ENCODE measurements around the gene LEF1. TPM values are rescaled to one million over a fixed set of nuclear protein-coding genes. Genes with fewer than 3 reads are reported as not detected.

LEF1 gene
- total RNA-seq, 5 donors from 2014 or later (not counting 1 experiment from before 2014, with no cell fraction given) = 412 to 776 (median 500) TPM

DNA sequence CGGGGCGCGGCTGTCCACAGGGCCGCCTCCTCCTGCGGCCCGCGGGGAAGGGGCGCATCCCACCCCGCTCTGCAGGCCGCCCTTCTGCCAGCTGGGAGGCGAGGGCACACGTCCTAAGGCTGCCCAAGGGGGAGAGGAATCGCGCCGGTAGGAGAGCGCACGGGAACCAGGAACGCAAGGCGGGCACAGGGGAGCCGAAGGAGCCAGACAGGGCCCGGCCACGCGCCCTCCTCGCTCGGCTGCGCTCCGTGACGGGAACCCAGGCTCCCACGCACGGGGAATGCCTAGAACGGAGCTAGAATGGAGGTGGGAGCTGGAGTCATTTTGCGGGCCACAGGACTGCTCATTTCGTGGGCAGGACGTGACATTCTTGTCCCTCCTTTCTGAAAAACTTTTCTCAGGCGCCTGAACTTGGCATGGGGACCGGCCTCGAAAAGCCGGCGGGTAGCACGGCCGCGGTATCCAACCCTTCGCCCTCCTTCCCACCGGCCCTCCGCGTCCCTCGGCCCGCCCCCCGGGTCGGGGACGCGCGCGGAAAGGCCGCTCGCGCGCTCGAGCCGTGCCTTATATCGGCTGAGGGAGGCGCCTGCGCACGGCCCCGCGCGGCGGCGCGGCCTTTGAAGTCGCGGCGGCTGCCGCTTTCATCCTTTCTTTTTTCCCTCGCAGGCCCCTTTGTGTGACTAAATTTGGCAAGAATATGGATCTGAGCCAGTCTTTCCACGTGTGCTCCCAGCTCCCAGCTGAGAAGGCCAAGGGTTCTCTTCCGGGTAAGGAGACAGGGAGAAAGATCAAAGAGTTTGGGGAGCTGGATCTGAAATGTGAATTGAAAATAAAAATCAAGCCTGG lies 4.2 kb upstream of the LEF1 start:
- peak overlapping the region; percentile 85 to 91 for H3K27ac Mint-ChIP-seq
- ATAC-seq (replicated peaks in 1 of 4) = peak; percentile 48 to 52 (median 50)
- CTCF ChIA-PET = interaction anchor here (0.7 to 1.3 kb wide), 5 partner anchors 9 to 399 kb away, joined by 3 to 6 read pairs (median 3); no protein-coding TSS in a partner anchor
- H3K27me3 Mint-ChIP-seq = peaks cover 0 to 23% of the 10 kb centered on the region in 2 donors
- H3K9me3 Mint-ChIP-seq = no peaks in the 10 kb centered on the region
- peak in 33 of 35 experiments; percentile 41 to 81 (median 64) for DNase-seq
- peaks cover 0 to 38% of the 10 kb centered on the region in 2 experiments for H3K27me3 ChIP-seq (replicated peaks in 1 of 2; ENCODE audit: control insufficient read depth in 2 of 2, extremely low read depth in 1 of 2, insufficient read depth in 2 of 2, low read length in 1 of 2)
- POLR2A ChIA-PET = interaction anchor here (0.7 to 1.5 kb wide), 5 partner anchors 10 to 327 kb away, joined by 3 to 6 read pairs (median 3); no protein-coding TSS in a partner anchor
- H3K4me1 Mint-ChIP-seq = peaks cover 44 to 52% (median 50%) of the 10 kb centered on the region in 3 donors
- H3K4me1 ChIP-seq (ENCODE audit: control insufficient read depth in 1 of 2, extremely low read depth in 1 of 2, insufficient read depth in 2 of 2, low read length in 2 of 2) = peaks cover 37 to 48% of the 10 kb centered on the region in 2 experiments
- peak overlapping the region; percentile 85 to 93 for H3K4me3 ChIP-seq (ENCODE audit: control insufficient read depth in 1 of 2, extremely low read depth in 1 of 2, low read length in 1 of 2)
- peaks cover 14% of the 10 kb centered on the region for H3K36me3 Mint-ChIP-seq
- H3K27ac ChIP-seq (ENCODE audit: low read length) = peak overlapping the region; percentile 45
- under 1% methylated on average over 73 of the region's 77 CpGs for whole genome bisulfite sequencing (ENCODE audit: insufficient coverage)
- H3K9me3 ChIP-seq = no peaks in the 10 kb centered on the region
- peaks cover 0 to 6% of the 10 kb centered on the region in 2 donors for H3K36me3 ChIP-seq (ENCODE audit: control insufficient read depth in 2 of 2, extremely low read depth in 1 of 2, insufficient read depth in 1 of 2, low read length in 1 of 2)
- H3K4me3 Mint-ChIP-seq = peak overlapping the region; percentile 86 to 100 (median 90)

DNA sequence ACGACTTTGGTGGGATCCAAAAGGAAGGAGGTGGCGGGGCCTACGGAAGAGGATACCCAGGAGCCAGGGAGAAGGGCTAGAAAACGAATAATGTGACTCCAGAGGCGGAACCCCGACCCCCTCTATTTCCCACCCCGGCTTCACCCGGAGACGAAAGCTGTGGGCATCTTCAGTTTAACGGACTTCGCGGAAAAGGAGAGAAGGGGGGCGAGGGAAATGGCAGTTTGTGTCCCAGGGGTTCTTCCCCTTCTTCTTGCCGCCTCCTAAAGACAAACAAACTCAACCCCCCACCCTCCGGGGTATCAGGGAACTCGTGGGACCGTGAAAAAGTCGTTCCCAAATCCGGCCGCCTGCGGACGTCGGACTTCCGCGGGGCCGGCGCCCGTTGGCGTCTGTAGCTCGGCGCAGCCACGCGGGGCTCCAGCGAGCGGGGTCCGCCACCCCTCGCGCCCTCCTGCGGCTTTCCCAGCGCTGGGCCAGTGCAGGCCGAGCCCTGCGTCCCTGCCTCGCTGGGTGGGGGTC lies 3.6 kb upstream of the LEF1 start:
- H3K27me3 ChIP-seq (replicated peaks in 1 of 2; ENCODE audit: control insufficient read depth in 2 of 2, extremely low read depth in 1 of 2, insufficient read depth in 2 of 2, low read length in 1 of 2) = peaks cover 0 to 40% of the 10 kb centered on the region in 2 experiments
- ATAC-seq (replicated peaks in 1 of 4) (peak; percentile 2 to 19 (median 12)), DNase-seq (peak in 7 of 35 experiments; percentile 3 to 47 (median 29))
- peak overlapping the region; percentile 94 to 100 (median 95) for H3K4me3 Mint-ChIP-seq
- H3K27me3 Mint-ChIP-seq = peaks cover 0 to 27% of the 10 kb centered on the region in 2 donors
- H3K4me1 Mint-ChIP-seq = peaks cover 44 to 52% (median 45%) of the 10 kb centered on the region in 3 donors
- peaks cover 37 to 52% of the 10 kb centered on the region in 2 experiments for H3K4me1 ChIP-seq (ENCODE audit: control insufficient read depth in 1 of 2, extremely low read depth in 1 of 2, insufficient read depth in 2 of 2, low read length in 2 of 2)
- H3K9me3 ChIP-seq = no peaks in the 10 kb centered on the region
- H3K4me3 ChIP-seq (ENCODE audit: control insufficient read depth in 1 of 2, extremely low read depth in 1 of 2, low read length in 1 of 2) = peak overlapping the region; percentile 85 to 93
- WGBS (ENCODE audit: insufficient coverage) = 2% methylated on average over 29 of the region's 43 CpGs
- peaks cover 9% of the 10 kb centered on the region for H3K36me3 Mint-ChIP-seq
- peak overlapping the region; percentile 95 to 97 for H3K27ac Mint-ChIP-seq
- H3K27ac ChIP-seq (ENCODE audit: low read length) = peak overlapping the region; percentile 48
- ChIA-PET POLR2A (interaction anchor here (1.0 to 1.5 kb wide), 3 partner anchors 136 to 328 kb away, joined by 3 to 6 read pairs (median 4); no protein-coding TSS in a partner anchor), CTCF (interaction anchor here (0.6 to 1.3 kb wide), 5 partner anchors 10 to 295 kb away, joined by 3 to 7 read pairs (median 3); no protein-coding TSS in a partner anchor)
- H3K9me3 Mint-ChIP-seq = no peaks in the 10 kb centered on the region
- peaks cover 0 to 3% of the 10 kb centered on the region in 2 donors for H3K36me3 ChIP-seq (ENCODE audit: control insufficient read depth in 2 of 2, extremely low read depth in 1 of 2, insufficient read depth in 1 of 2, low read length in 1 of 2)

DNA sequence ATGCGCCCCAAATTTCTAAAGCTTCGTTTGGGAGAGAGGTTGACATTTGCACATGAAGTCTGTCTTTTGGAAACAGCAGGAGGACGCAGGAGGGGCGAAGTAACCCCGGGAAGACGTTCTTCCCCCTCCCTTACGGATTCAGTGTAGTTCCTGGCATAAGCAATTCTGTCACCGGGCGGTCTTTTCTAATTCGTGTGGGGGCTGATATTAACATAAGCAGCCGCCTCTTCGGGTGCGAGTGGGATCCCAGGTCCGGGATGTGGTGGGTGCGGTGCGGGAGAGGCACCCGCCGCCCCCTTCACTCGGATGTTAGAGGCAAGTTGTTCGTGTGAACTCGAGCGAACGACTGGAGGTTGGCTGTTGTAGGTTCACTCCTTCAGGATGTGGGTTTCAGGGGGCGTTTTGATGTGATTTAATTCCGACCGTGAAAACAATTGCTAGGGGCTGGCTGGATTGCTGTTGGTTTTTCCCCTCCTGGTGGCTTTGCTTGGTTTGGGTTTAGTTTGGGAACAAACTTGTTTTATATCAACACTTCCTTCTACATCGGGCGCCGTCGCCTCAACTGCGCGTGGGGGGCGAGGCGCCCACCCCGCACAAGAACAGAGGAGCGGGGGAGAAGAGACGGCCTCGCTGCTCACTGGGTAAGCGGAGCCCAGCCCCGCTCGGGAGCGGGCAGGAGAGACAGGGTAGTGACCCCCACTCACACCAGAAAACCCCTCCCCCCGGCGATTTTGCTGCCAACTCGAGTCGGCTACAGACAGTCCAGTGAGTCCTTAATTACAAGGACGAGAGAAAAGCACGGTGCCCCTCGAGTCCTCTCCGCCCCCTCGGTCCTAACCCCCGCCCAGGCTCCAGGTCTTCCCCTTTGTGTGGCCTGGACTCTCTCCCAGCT lies 2.9 kb upstream of the LEF1 start:
- H3K9me3 ChIP-seq = no peaks in the 10 kb centered on the region

DNA sequence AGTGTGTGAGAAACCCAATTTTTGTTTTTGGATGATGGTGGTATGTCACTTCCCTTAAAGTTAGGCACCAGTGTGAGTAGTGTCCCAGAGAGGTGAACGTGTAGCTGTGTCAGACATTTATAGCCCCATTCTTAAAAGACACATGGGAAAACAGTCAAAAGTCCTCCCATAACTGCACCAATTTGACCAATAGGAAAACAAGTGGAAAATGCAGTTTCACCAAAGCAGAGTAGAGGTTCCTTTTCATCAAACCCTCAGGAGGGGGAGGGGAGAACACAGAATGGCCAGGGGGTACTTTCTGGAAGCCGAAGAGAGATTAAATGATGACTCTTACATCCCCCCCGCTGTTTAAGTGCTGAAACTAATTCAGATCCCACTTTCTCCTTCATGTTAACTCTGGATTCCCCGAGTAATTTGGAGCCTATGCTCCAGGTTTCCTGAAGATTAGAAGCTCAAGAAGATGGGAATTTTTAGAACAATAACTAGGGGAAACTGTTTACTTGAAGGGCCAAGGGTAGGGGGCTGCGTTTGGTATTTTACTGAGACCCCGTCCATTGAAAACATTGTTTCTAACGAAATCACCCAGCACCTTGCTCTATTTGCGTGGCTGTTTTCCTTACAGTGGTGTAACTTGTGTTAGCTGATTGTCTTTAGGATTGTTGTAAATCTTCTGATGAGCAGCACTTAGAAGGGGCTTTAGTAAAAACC lies 2.1 kb upstream of the LEF1 start:
- no peak for DNase-seq
- Histone ChIP-seq H3K4me3 (ENCODE audit: control insufficient read depth in 1 of 2, extremely low read depth in 1 of 2, low read length in 1 of 2) (peak overlapping the region; percentile 85 to 93), H3K4me1 (ENCODE audit: control insufficient read depth in 1 of 2, extremely low read depth in 1 of 2, insufficient read depth in 2 of 2, low read length in 2 of 2) (peaks cover 32 to 61% of the 10 kb centered on the region in 2 experiments), H3K9me3 (no peaks in the 10 kb centered on the region), H3K27ac (ENCODE audit: low read length) (no peak overlapping the region), H3K36me3 (ENCODE audit: control insufficient read depth in 2 of 2, extremely low read depth in 1 of 2, insufficient read depth in 1 of 2, low read length in 1 of 2) (peaks cover 0 to 3% of the 10 kb centered on the region in 2 donors), H3K27me3 (replicated peaks in 1 of 2; ENCODE audit: control insufficient read depth in 2 of 2, extremely low read depth in 1 of 2, insufficient read depth in 2 of 2, low read length in 1 of 2) (peaks cover 0 to 53% of the 10 kb centered on the region in 2 experiments)
- Mint-ChIP-seq H3K4me3 (peak overlapping the region; percentile 94 to 100 (median 95)), H3K36me3 (peaks cover 2% of the 10 kb centered on the region), H3K9me3 (no peaks in the 10 kb centered on the region), H3K27me3 (peaks cover 0 to 27% of the 10 kb centered on the region in 2 donors), H3K4me1 (peaks cover 43 to 50% (median 44%) of the 10 kb centered on the region in 3 donors), H3K27ac (peak overlapping the region; percentile 95 to 97)
- peak in 1 of 4 experiments; percentile 5 for ATAC-seq (replicated peaks in 1 of 4)
- 0% methylated on average over 1 of the region's 8 CpGs for WGBS (ENCODE audit: insufficient coverage)
- ChIA-PET CTCF (interaction anchor here (0.6 to 1.6 kb wide), 4 partner anchors 84 to 332 kb away, joined by 3 to 5 read pairs (median 4); no protein-coding TSS in a partner anchor), POLR2A (interaction anchor here in 1 of 2 donors (0.5 to 0.6 kb wide), 4 partner anchors 16 to 449 kb away, joined by 3 read pairs; partner anchors contain the start of gene RPL34)

More for the DNA sequence above, 2.9 kb upstream of the LEF1 start:
- Mint-ChIP-seq H3K36me3 (peaks cover 7% of the 10 kb centered on the region), H3K9me3 (no peaks in the 10 kb centered on the region), H3K27me3 (peaks cover 0 to 27% of the 10 kb centered on the region in 2 donors), H3K27ac (peak overlapping the region; percentile 95 to 97), H3K4me3 (peak overlapping the region; percentile 94 to 100 (median 95)), H3K4me1 (peaks cover 44 to 54% (median 45%) of the 10 kb centered on the region in 3 donors)
- Histone ChIP-seq H3K36me3 (ENCODE audit: control insufficient read depth in 2 of 2, extremely low read depth in 1 of 2, insufficient read depth in 1 of 2, low read length in 1 of 2) (peaks cover 0 to 3% of the 10 kb centered on the region in 2 donors), H3K27me3 (replicated peaks in 1 of 2; ENCODE audit: control insufficient read depth in 2 of 2, extremely low read depth in 1 of 2, insufficient read depth in 2 of 2, low read length in 1 of 2) (peaks cover 0 to 46% of the 10 kb centered on the region in 2 experiments), H3K4me3 (ENCODE audit: control insufficient read depth in 1 of 2, extremely low read depth in 1 of 2, low read length in 1 of 2) (peak overlapping the region; percentile 85 to 93), H3K27ac (ENCODE audit: low read length) (peak overlapping the region; percentile 48), H3K4me1 (ENCODE audit: control insufficient read depth in 1 of 2, extremely low read depth in 1 of 2, insufficient read depth in 2 of 2, low read length in 2 of 2) (peaks cover 37 to 55% of the 10 kb centered on the region in 2 experiments)
- peak; percentile 51 to 86 (median 72) for DNase-seq
- CTCF ChIA-PET = interaction anchor here (0.6 to 1.6 kb wide), 6 partner anchors 63 to 296 kb away, joined by 3 to 7 read pairs (median 4); no protein-coding TSS in a partner anchor
- ATAC-seq (replicated peaks in 1 of 4) = peak; percentile 43 to 61 (median 53)
- WGBS (ENCODE audit: insufficient coverage) = 0% methylated on average over 28 of the region's 52 CpGs
- POLR2A ChIA-PET = interaction anchor here (0.5 to 1.2 kb wide), 3 partner anchors 86 to 449 kb away, joined by 3 read pairs; partner anchors contain the start of gene RPL34 (in 1 of the 2)

DNA sequence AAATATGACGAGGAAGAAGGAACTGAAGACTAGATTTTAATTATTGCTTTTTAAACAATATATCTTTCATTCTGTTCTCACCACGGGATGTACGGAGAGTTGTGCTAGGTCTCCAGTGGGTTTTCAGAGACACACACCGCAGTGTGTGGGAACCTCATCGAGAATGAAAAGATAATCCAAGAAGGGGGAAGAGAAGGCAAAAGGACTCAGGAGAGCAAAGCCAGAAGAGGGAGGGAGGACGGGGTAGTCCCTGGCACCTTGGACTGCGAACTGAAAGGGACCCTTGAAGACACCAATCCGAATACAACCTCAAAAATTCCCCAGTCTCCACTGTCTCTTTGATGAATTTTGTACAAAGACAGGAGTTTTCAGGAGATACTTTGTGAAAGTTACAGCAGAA lies 932 bp upstream of the LEF1 start:
- 40% methylated on average over 1 of the region's 8 CpGs for WGBS (ENCODE audit: insufficient coverage)
- ATAC-seq (replicated peaks in 1 of 4) (no peak), DNase-seq (no peak)
- H3K27ac Mint-ChIP-seq = peak overlapping the region; percentile 95 to 97
- no peaks in the 10 kb centered on the region for H3K36me3 ChIP-seq (ENCODE audit: control insufficient read depth in 2 of 2, extremely low read depth in 1 of 2, insufficient read depth in 1 of 2, low read length in 1 of 2)
- no peaks in the 10 kb centered on the region for H3K9me3 ChIP-seq
- peaks cover 10% of the 10 kb centered on the region for H3K36me3 Mint-ChIP-seq
- POLR2A ChIA-PET = interaction anchor here in 1 of 2 donors (0.6 kb wide), 1 partner anchor 138 kb away, joined by 5 read pairs; no protein-coding TSS in a partner anchor
- peaks cover 0 to 57% of the 10 kb centered on the region in 2 experiments for H3K27me3 ChIP-seq (replicated peaks in 1 of 2; ENCODE audit: control insufficient read depth in 2 of 2, extremely low read depth in 1 of 2, insufficient read depth in 2 of 2, low read length in 1 of 2)
- CTCF ChIA-PET = interaction anchor here in 1 of 2 donors (1.1 to 1.2 kb wide), 2 partner anchors 12 to 18 kb away, joined by 3 to 4 read pairs; no protein-coding TSS in a partner anchor
- peaks cover 40 to 50% (median 44%) of the 10 kb centered on the region in 3 donors for H3K4me1 Mint-ChIP-seq
- peaks cover 28 to 62% of the 10 kb centered on the region in 2 experiments for H3K4me1 ChIP-seq (ENCODE audit: control insufficient read depth in 1 of 2, extremely low read depth in 1 of 2, insufficient read depth in 2 of 2, low read length in 2 of 2)
- peak overlapping the region; percentile 80 to 94 for H3K4me3 ChIP-seq (ENCODE audit: control insufficient read depth in 1 of 2, extremely low read depth in 1 of 2, low read length in 1 of 2)
- no peak overlapping the region for H3K27ac ChIP-seq (ENCODE audit: low read length)
- peaks cover 0 to 27% of the 10 kb centered on the region in 2 donors for H3K27me3 Mint-ChIP-seq
- peak overlapping the region; percentile 94 to 100 (median 95) for H3K4me3 Mint-ChIP-seq
- H3K9me3 Mint-ChIP-seq = no peaks in the 10 kb centered on the region

Measured in T-cell (primary cell).